SJCRH30 (cell line): Measurements from ENCODE around the gene KLHL35. TPM values are rescaled to one million over a fixed set of nuclear protein-coding genes. Genes with fewer than 3 reads are reported as not detected.

Experiments used
- DNase-seq, 2 experiments: peaks; one replicate each; pipeline ENCODE4 v3.0.0-alpha.2; 2015 to 2020
- H3K27ac ChIP-seq: fragments of 250-450 bp; sonication (Bioruptor Pico); 2 replicates; pipeline ENCODE4 v1.5.1; 2020; ENCODE audit warnings: mild to moderate bottlenecking, moderate library complexity
- H3K27me3 ChIP-seq: fragments of 250-450 bp; sonication (Bioruptor Pico); 2 replicates; pipeline ENCODE4 v1.5.1; 2020; ENCODE audit warnings: mild to moderate bottlenecking, moderate library complexity
- H3K36me3 ChIP-seq: fragments of 250-450 bp; sonication (Bioruptor Pico); 2 replicates; pipeline ENCODE4 v1.5.1; 2020; ENCODE audit warnings: mild to moderate bottlenecking, moderate library complexity
- H3K4me1 ChIP-seq: fragments of 250-450 bp; sonication (Bioruptor Pico); 2 replicates; pipeline ENCODE4 v1.5.1; 2020; ENCODE audit warnings: mild to moderate bottlenecking, moderate library complexity
- H3K4me3 ChIP-seq: fragments of 250-450 bp; sonication (Bioruptor Pico); 2 replicates; pipeline ENCODE4 v1.5.1; 2020; ENCODE audit warnings: mild to moderate bottlenecking, moderate library complexity
- H3K9me3 ChIP-seq: fragments of 250-450 bp; sonication (Bioruptor Pico); replicated peaks from 2 replicates; pipeline ENCODE4 v1.5.1; 2020; ENCODE audit warnings: mild to moderate bottlenecking, moderate library complexity
- total RNA-seq: library from RNA; depleted of rRNA; stranded (reverse); fragments of >200 nt; shearing (Covaris generic); gene quantifications from 2 replicates; pipeline ENCODE4 v1.2.3, GENCODE V29; 2014

The KLHL35 gene
- total RNA-seq, 1 experiment from 2014 or later: not detected

DNA sequence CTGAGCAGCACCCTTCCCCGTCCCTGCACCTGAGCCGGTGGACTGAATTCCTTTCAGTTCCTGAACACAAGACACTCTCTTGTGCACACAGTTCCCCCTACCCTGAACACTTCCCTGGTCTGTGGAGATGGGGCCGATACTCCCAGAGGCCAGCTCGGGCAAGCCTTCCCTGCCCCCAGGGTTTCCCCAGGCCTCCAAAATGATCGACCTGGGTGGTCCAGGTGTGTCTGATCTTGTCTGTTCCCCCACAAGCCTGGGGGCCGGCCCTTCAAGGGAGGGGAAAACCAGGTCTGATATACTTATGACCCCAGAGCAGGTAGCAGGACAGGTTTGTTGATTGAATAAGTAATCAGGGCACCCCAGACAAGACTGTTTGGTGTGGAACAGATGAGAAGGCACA, 40.7 kb upstream of the KLHL35 start:
- Histone ChIP-seq H3K27ac (no peak overlapping the region), H3K9me3 (no peaks in the 10 kb centered on the region), H3K27me3 (no peaks in the 10 kb centered on the region), H3K4me1 (peaks cover 22% of the 10 kb centered on the region), H3K36me3 (no peaks in the 10 kb centered on the region), H3K4me3 (no peak overlapping the region)
- no peak for DNase-seq

- no peak overlapping the region for H3K27ac ChIP-seq
- no peak overlapping the region for H3K4me3 ChIP-seq
- no peaks in the 10 kb centered on the region for H3K36me3 ChIP-seq
- no peaks in the 10 kb centered on the region for H3K27me3 ChIP-seq
- H3K4me1 ChIP-seq: peaks cover 32% of the 10 kb centered on the region
- no peaks in the 10 kb centered on the region for H3K9me3 ChIP-seq
- no peak for DNase-seq
These were observed 39.2 kb upstream of the KLHL35 start for GRCh38 chr11:75472081-75472732.

DNA sequence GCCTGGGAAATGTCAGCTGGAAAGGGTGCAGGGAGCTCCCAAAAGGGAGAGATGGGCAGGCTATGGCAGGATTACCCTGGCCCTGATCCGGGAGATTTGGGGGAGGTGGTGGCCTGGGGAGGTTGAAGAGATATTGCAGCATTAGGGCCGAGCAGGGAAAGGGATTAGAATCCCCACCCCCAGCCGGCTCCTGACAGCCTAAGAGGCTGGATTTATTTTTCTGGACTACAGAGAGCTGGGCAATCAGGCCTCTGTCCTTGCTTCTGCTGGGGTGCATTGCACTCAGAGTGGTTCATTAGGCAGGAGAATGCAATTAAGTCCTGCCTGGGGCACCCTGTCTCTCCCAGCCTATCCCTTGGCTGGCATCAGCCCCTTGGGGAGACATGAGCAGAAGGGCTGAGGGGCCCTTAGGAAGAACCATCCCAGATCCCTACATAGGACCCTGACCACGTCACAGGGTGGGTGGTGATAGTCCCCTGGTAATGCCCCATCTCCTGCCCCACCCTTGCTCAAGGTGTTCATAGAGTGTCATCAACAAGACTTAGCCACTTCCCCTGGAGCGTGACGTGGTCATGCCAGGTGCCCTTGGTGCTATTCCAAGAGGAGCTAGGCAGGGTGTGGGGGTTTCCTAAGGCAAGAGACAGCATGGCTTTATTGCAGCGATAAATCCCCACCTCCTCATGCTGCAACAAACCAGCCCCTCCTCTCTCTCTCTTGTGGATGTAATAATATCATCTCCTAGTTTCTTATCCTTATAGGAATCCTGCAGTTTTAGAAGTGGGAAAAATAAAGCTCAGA, 38.4 kb upstream of the KLHL35 start:
- no peaks in the 10 kb centered on the region for H3K9me3 ChIP-seq
- no peak overlapping the region for H3K4me3 ChIP-seq
- H3K27me3 ChIP-seq: no peaks in the 10 kb centered on the region
- no peak overlapping the region for H3K27ac ChIP-seq
- H3K4me1 ChIP-seq: peaks cover 25% of the 10 kb centered on the region
- no peaks in the 10 kb centered on the region for H3K36me3 ChIP-seq
- DNase-seq: no peak

- Histone ChIP-seq H3K27me3 (no peaks in the 10 kb centered on the region), H3K9me3 (no peaks in the 10 kb centered on the region), H3K4me1 (peaks cover 17% of the 10 kb centered on the region), H3K4me3 (no peak overlapping the region), H3K36me3 (no peaks in the 10 kb centered on the region), H3K27ac (no peak overlapping the region)
- no peak for DNase-seq
These were observed 37.6 kb upstream of the KLHL35 start for GRCh38 chr11:75470476-75471080.

GRCh38 chr11:75469785-75470405, 36.9 kb upstream of the KLHL35 start:
- Histone ChIP-seq H3K27me3 (no peaks in the 10 kb centered on the region), H3K9me3 (no peaks in the 10 kb centered on the region), H3K4me1 (peaks cover 13% of the 10 kb centered on the region), H3K4me3 (no peak overlapping the region), H3K27ac (no peak overlapping the region), H3K36me3 (no peaks in the 10 kb centered on the region)
- no peak for DNase-seq

DNA sequence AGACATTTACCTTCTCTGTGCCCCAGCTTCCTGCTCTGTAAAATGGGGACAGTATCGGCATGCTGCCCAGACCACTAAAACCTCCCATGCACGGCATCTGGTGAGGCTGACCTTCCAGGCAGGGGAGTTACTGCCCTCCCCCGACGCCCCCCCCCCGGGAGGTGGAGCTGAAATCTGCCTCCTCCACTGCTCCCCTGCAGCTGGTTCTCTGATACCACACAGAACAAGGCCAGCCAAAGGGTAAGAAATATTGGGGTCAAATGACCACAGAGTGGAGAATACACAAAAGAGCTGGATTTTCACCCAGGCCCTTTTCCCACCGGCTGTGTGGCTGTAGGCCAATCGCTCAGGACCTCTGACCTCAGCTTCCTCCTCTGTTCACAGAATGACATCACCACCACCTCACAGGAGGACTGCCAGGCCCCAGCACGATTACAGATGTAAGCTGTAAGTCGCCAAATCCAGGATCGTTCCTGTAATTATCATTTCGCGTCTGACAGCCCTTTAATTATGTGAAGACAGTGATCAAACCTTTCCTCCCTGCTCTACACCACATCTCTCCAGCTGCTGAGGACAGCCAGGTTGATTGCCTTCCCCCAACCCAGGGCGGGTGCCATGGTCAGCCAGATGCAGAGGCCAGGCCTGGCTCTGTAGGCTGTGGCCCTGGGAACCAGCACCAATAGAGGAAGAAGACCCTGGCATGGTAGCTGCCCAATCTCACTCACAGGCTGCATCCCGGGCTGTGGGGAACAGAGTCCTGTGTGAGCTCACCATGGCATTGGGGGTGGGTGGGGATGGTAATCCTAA, 35.7 kb upstream of the KLHL35 start:
- Histone ChIP-seq H3K27me3 (no peaks in the 10 kb centered on the region), H3K36me3 (no peaks in the 10 kb centered on the region), H3K9me3 (no peaks in the 10 kb centered on the region), H3K4me3 (no peak overlapping the region), H3K4me1 (peaks cover 13% of the 10 kb centered on the region), H3K27ac (no peak overlapping the region)
- peak; percentile 54 to 57 for DNase-seq

DNA sequence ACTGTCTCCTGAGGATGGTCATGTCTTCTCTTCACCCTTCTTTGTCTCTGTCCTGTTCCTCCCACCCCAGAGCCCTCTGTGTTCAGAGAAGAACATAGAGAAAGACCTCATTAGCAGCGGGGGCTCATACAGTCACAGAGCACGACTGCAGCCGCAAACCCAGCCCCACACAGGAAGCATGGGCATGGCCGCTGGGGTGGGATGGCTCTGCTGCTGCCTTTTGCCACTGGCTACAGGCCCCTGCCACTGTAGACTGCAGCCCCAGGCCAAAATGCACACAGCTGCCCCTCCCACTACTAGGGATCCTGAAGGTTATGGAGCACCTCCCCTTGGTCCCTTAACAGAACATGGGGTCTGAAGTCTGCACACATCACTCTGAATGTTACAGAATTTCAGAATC, 34.9 kb upstream of the KLHL35 start:
- Histone ChIP-seq H3K27me3 (no peaks in the 10 kb centered on the region), H3K4me1 (peaks cover 13% of the 10 kb centered on the region), H3K36me3 (no peaks in the 10 kb centered on the region), H3K9me3 (no peaks in the 10 kb centered on the region), H3K4me3 (no peak overlapping the region), H3K27ac (no peak overlapping the region)
- DNase-seq: no peak

DNA sequence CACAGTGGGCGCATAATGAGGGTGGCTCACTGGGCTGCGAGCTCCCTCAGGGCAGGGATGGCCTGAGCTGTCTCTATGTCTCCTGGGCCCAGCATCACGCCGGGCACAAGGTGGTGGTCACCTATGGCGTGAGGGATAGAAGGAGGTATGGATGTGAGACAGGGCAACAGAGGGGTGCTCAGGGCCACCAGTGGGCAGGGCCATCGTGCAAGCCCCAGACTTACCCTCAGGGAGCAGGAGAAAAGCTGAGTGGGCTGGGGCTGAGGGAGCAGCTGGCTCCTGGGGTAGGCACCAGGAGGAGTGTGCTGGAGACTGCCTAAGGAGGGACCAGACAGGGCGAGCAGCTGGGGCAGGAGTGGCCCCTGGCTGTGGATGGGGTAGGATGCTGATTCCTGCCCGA, 34.3 kb upstream of the KLHL35 start:
- H3K4me3 ChIP-seq: no peak overlapping the region
- H3K27me3 ChIP-seq: no peaks in the 10 kb centered on the region
- no peaks in the 10 kb centered on the region for H3K9me3 ChIP-seq
- H3K4me1 ChIP-seq: peaks cover 13% of the 10 kb centered on the region
- no peak for DNase-seq
- H3K36me3 ChIP-seq: no peaks in the 10 kb centered on the region
- no peak overlapping the region for H3K27ac ChIP-seq

GRCh38 chr11:75465701-75466531, 32.9 kb upstream of the KLHL35 start:
- DNase-seq: no peak
- Histone ChIP-seq H3K9me3 (no peaks in the 10 kb centered on the region), H3K27ac (no peak overlapping the region), H3K4me1 (peaks cover 13% of the 10 kb centered on the region), H3K4me3 (no peak overlapping the region), H3K36me3 (no peaks in the 10 kb centered on the region), H3K27me3 (no peaks in the 10 kb centered on the region)

DNA sequence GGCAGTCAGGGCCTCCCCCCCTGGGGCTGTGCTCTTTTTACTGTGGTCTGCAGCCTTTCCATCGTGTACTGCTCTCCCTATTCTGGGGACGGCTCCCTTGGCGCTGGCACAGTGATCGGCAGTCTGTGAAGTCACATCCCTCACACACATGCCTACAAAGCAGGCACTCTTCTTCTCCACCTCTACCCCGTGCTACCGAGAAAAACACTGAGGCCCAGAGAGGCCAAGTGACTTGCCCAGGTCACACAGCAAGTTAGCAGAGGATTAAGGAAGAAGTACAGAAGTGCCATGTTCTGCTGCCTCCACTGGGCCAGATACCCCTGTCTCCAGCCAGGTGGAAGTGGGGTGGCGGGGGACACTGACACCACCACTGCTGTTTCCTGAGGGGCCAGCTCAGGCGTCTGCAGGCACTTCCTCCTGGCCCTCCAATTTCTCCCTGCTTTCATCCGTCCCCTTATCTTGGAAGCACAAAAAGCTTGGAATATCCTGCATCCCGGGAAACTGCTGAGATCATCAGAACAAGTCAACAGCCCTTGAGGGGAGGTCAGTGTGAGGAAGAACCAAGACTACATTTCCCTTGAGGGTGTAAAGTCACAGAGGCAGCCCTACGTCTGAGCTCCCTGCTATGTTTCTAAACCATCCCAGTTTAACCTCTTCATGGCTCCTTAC, 30.2 kb upstream of the KLHL35 start:
- H3K27me3 ChIP-seq: no peaks in the 10 kb centered on the region
- H3K27ac ChIP-seq: no peak overlapping the region
- DNase-seq: no peak
- H3K36me3 ChIP-seq: no peaks in the 10 kb centered on the region
- H3K4me1 ChIP-seq: peaks cover 6% of the 10 kb centered on the region; the same call in 1 of the 2 replicates
- H3K4me3 ChIP-seq: no peak overlapping the region
- H3K9me3 ChIP-seq: no peaks in the 10 kb centered on the region

DNA sequence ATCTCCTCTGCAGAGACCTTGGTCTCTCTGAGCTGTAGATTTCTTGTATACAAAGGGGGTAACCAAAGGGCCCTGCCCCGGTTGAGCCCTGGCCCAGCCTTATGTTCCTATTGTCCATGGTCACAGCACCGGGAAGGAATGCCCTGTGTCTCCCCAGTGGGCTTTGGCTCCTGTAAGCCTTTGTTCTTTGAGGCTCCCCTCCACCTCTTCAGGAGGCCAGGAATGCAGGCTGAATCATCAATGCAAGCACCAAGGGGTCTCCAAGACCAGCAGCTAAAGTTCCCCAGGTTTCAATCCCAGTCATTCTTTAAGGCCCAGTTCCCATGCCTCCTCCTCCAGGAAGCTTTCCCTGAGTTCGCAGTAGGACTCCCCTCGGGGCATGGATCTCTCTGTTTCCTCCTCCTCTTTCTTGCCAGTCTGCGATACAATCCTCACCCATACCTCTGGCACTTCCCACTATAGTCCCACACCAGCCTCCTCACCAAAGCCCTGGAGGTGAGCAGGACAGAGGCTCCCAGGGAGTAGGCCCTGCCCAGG, 29.2 kb upstream of the KLHL35 start:
- Histone ChIP-seq H3K4me1 (no peaks in the 10 kb centered on the region), H3K27me3 (no peaks in the 10 kb centered on the region), H3K4me3 (no peak overlapping the region), H3K36me3 (no peaks in the 10 kb centered on the region), H3K27ac (no peak overlapping the region), H3K9me3 (no peaks in the 10 kb centered on the region)
- no peak for DNase-seq

- H3K9me3 ChIP-seq: no peaks in the 10 kb centered on the region
- H3K36me3 ChIP-seq: no peaks in the 10 kb centered on the region
- no peak for DNase-seq
- no peak overlapping the region for H3K4me3 ChIP-seq
- H3K4me1 ChIP-seq: no peaks in the 10 kb centered on the region
- H3K27me3 ChIP-seq: no peaks in the 10 kb centered on the region
- no peak overlapping the region for H3K27ac ChIP-seq
These were observed 28.1 kb upstream of the KLHL35 start for GRCh38 chr11:75461151-75461550.

DNA sequence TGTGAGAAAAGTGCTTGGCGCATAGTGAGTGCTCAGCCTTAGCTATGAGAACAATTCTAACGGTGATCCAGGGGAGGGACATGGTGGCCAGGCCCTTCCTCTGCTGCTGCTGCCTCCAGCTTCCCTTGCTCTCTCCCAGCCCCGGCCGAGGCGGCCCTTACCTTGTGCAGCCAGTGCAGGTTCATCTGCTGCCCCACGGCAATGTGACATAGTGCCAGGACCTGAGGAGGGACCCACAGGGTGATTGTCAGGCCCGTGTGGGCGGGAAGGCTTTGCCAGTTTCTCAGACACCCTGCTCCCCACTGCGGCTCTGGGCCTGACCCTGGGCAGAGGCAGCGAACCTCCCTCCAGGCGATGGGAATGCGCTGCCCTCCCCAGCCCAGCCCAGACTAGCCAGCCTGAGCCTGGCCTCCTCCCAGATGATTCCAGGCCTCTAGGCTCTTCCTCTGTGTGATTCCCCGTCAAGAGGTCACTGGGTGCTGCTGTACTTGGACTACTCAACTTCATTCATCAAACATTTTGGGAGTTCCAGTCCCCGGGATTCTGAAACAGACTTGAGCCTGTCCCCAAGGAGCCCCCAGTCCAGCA, 23.7 kb upstream of the KLHL35 start:
- H3K36me3 ChIP-seq: no peaks in the 10 kb centered on the region
- H3K27me3 ChIP-seq: no peaks in the 10 kb centered on the region
- no peak for DNase-seq
- H3K4me1 ChIP-seq: no peaks in the 10 kb centered on the region
- H3K27ac ChIP-seq: no peak overlapping the region
- H3K4me3 ChIP-seq: no peak overlapping the region
- no peaks in the 10 kb centered on the region for H3K9me3 ChIP-seq
